Neuronal stem cell (in vitro differentiated cells): Measurements from ENCODE around the gene SLC6A9.

Source experiments
- DNase-seq: peaks from one replicate; pipeline ENCODE4 v3.0.0-alpha.2; 2013; ENCODE audit warnings: low spot score
- H2AFZ ChIP-seq: one replicate; pipeline ENCODE4 v1.6.1; 2013; ENCODE audit warnings: mild to moderate bottlenecking, low read length, inconsistent platforms
- H2AK5ac ChIP-seq: 2 replicates; pipeline ENCODE4 v1.6.1; 2013; ENCODE audit warnings: low read depth, mild to moderate bottlenecking, inconsistent platforms, low read length, moderate library complexity, mixed read lengths
- H2BK120ac ChIP-seq: 2 replicates; pipeline ENCODE4 v1.6.1; 2013; ENCODE audit warnings: low read depth, mild to moderate bottlenecking, inconsistent platforms, low read length, moderate library complexity, mixed read lengths
- H2BK12ac ChIP-seq: one replicate; pipeline ENCODE4 v1.6.1; 2013; ENCODE audit warnings: low read length, inconsistent platforms
- H2BK15ac ChIP-seq: 2 replicates; pipeline ENCODE4 v1.6.1; 2013; ENCODE audit warnings: mild to moderate bottlenecking, low read length, inconsistent platforms, mixed read lengths
- H2BK5ac ChIP-seq: one replicate; pipeline ENCODE4 v1.6.1; 2013; ENCODE audit warnings: inconsistent platforms, mild to moderate bottlenecking, low read length, moderate library complexity
- H3K14ac ChIP-seq: one replicate; pipeline ENCODE4 v1.6.1; 2013; ENCODE audit warnings: low read length, inconsistent platforms
- H3K18ac ChIP-seq: 2 replicates; pipeline ENCODE4 v1.6.1; 2013; ENCODE audit warnings: low read length, inconsistent platforms
- H3K23ac ChIP-seq: 2 replicates; pipeline ENCODE4 v1.6.1; 2013; ENCODE audit warnings: low read depth, mild to moderate bottlenecking, mixed read lengths, low read length, inconsistent platforms; ENCODE audit not compliant: poor library complexity
- H3K27ac ChIP-seq: replicated peaks from 3 replicates; pipeline ENCODE4 v1.5.1; 2013; ENCODE audit warnings: low read length, inconsistent platforms
- H3K27me3 ChIP-seq, 3 experiments: 2 replicates each; pipeline ENCODE4 v1.6.1; 2013; ENCODE audit warnings: low read length in 3 of 3, mild to moderate bottlenecking in 2 of 3, inconsistent platforms in 1 of 3, low read depth in 1 of 3, mixed read lengths in 1 of 3, moderate library complexity in 1 of 3; ENCODE audit not compliant: control insufficient read depth in 3 of 3, insufficient read depth in 3 of 3
- H3K36me3 ChIP-seq, 2 donors: replicated peaks in 1 of 2; 2 replicates each; pipeline ENCODE4 v1.6.1; 2013; ENCODE audit warnings: low read length in 2 of 2; ENCODE audit not compliant: control insufficient read depth in 2 of 2, insufficient read depth in 2 of 2
- H3K4ac ChIP-seq: 2 replicates; pipeline ENCODE4 v1.6.1; 2013; ENCODE audit warnings: inconsistent platforms, mild to moderate bottlenecking, low read length, moderate library complexity
- H3K4me1 ChIP-seq, 2 donors: 1 replicate in 1 of 2; 2 replicates in 1 of 2; pipeline ENCODE4 v1.6.1; 2013; ENCODE audit warnings: low read length in 2 of 2, low read depth in 1 of 2; ENCODE audit not compliant: control insufficient read depth in 2 of 2, insufficient read depth in 1 of 2
- H3K4me2 ChIP-seq: one replicate; pipeline ENCODE4 v1.6.1; 2013; ENCODE audit warnings: mild to moderate bottlenecking, low read length, inconsistent platforms; ENCODE audit not compliant: insufficient read depth, poor library complexity, severe bottlenecking
- H3K4me3 ChIP-seq, 2 donors: 2 replicates each; pipeline ENCODE4 v1.5.1; 2013; ENCODE audit warnings: low read length in 2 of 2, mild to moderate bottlenecking in 2 of 2, inconsistent platforms in 1 of 2, moderate library complexity in 1 of 2
- H3K79me1 ChIP-seq: one replicate; pipeline ENCODE4 v1.6.1; 2013; ENCODE audit warnings: low read depth, mild to moderate bottlenecking, inconsistent platforms, low read length, moderate library complexity
- H3K9ac ChIP-seq: one replicate; pipeline ENCODE4 v1.6.1; 2013; ENCODE audit warnings: mild to moderate bottlenecking, low read depth, low read length, inconsistent platforms; ENCODE audit not compliant: poor library complexity
- H3K9me3 ChIP-seq, 2 donors: replicated peaks in 1 of 2; 2 replicates each; pipeline versions ENCODE3 to v1.6.1; 2013; ENCODE audit warnings: low read length in 2 of 2, mild to moderate bottlenecking in 2 of 2, inconsistent platforms in 1 of 2, low read depth in 1 of 2, mixed read lengths in 1 of 2, moderate library complexity in 1 of 2; ENCODE audit not compliant: control insufficient read depth in 2 of 2, insufficient read depth in 1 of 2
- H4K8ac ChIP-seq: one replicate; pipeline ENCODE4 v1.6.1; 2013; ENCODE audit warnings: low read depth, mild to moderate bottlenecking, inconsistent platforms, low read length, moderate library complexity
- H4K91ac ChIP-seq: one replicate; pipeline ENCODE4 v1.6.1; 2013; ENCODE audit warnings: low read length, low read depth, mild to moderate bottlenecking, inconsistent platforms; ENCODE audit not compliant: poor library complexity
- WGBS, 2 donors: extraction: QIAGEN DNeasy Blood & Tissue Kit; methylation state at CpG; one replicate each; pipeline ENCODE4 v1.1.7; 2013; ENCODE audit warnings: missing lambda C conversion rate in 2 of 2, mixed read lengths in 1 of 2; ENCODE audit not compliant: insufficient read length in 2 of 2, insufficient replicate concordance in 1 of 2; ENCODE audit errors: extremely low coverage in 2 of 2; 5-methylcytosine and 5-hydroxymethylcytosine counted together

Gene SLC6A9

DNA sequence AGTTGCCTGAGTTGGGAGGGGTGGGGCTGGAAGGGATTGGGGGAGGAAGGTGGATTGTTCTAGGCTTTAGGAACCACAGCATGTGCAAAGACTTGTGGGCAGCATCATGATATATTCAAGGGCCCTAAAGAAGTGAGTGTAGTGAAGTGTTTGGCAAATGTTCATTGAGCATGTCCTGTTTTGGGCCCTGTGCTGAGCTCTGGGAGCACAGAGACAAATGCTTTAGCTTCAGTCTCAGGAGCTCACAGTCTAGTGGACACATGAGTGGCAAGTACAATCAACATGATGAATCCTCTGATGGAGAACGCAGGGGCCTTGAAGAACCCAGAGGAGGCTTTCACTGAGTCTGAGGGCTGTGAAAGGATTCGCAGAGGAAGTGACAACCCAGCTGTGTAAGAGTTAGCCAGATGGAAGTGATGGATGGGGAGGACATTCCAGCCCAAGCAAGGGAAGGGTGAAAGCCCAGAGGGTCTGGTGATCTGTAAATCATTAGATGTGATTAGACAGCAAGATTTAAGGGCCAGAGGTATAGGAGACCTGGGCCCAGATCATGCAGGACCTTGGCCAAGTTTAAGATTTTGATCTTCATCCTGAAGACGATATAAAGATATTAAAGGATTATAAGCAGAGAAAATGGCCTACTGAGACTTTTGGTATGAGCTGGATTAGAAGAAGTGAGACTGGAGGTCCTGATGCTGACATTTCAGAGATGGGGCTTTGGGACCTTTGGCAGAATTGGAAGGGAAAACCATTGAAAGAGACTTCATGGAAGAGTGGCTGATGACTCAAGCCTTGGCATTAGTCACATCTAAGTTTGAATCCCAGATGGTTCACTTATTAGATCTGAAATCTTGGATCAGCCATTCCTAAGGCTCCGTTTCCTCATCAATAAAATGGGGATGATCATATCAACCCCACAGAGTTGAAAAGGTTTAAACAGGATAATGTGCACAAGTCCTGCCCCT is 80.0 kb downstream of the SLC6A9 start:
- Histone ChIP-seq H2BK12ac (no peak overlapping the region), H3K79me1 (peaks cover 5% of the 10 kb centered on the region), H3K23ac (no peak overlapping the region), H3K18ac (no peak overlapping the region), H3K14ac (no peak overlapping the region), H3K9ac (no peak overlapping the region), H2BK120ac (no peak overlapping the region), H3K27ac (no peak overlapping the region), H3K27me3 (no peaks in the 10 kb centered on the region), H2AK5ac (no peak overlapping the region), H3K4me2 (no peak overlapping the region), H3K4me3 (no peak overlapping the region), H2BK15ac (no peak overlapping the region), H4K8ac (no peak overlapping the region), H2BK5ac (no peak overlapping the region), H3K4ac (no peak overlapping the region), H3K4me1 (peaks cover 7 to 18% of the 10 kb centered on the region in 2 donors), H4K91ac (no peak overlapping the region), H3K36me3 (peaks cover 5 to 19% of the 10 kb centered on the region in 2 donors), H3K9me3 (no peaks in the 10 kb centered on the region), H2AFZ (no peak overlapping the region)
- no peak for DNase-seq
- no CpG with 5 or more reads among the region's 4 CpGs for WGBS, 2 donors

DNA sequence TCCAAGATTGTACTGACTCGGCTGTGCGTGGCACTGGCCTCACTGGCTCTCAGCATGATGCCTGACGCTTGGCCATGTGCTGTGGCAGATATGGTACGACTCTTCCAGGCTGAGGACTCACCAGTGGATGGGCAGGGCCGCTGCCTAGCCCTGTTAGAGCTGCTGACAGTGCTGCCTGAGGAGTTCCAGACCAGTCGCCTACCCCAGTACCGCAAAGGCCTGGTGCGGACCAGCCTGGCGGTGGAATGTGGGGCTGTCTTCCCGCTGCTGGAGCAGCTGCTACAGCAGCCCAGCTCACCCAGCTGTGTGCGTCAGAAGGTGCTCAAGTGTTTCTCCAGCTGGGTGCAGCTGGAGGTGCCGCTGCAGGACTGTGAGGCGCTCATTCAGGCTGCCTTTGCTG is 81.6 kb downstream of the SLC6A9 start:
- Histone ChIP-seq H4K91ac (peak overlapping the region; percentile 64), H3K79me1 (peaks cover 5% of the 10 kb centered on the region), H3K4ac (peak overlapping the region; percentile 7), H3K18ac (no peak overlapping the region), H3K27ac (no peak overlapping the region), H3K27me3 (no peaks in the 10 kb centered on the region), H2BK120ac (no peak overlapping the region), H3K4me1 (peaks cover 11 to 18% of the 10 kb centered on the region in 2 donors), H3K36me3 (peaks cover 5 to 17% of the 10 kb centered on the region in 2 donors), H2AFZ (no peak overlapping the region), H3K4me2 (no peak overlapping the region), H3K9ac (peak overlapping the region; percentile 61), H3K14ac (no peak overlapping the region), H3K23ac (peak overlapping the region; percentile 40), H4K8ac (no peak overlapping the region), H2BK15ac (no peak overlapping the region), H2BK5ac (no peak overlapping the region), H2AK5ac (no peak overlapping the region), H3K4me3 (no peak overlapping the region), H3K9me3 (no peaks in the 10 kb centered on the region), H2BK12ac (no peak overlapping the region)
- WGBS, 2 donors: no CpG with 5 or more reads among the region's 13 CpGs
- no peak for DNase-seq

DNA sequence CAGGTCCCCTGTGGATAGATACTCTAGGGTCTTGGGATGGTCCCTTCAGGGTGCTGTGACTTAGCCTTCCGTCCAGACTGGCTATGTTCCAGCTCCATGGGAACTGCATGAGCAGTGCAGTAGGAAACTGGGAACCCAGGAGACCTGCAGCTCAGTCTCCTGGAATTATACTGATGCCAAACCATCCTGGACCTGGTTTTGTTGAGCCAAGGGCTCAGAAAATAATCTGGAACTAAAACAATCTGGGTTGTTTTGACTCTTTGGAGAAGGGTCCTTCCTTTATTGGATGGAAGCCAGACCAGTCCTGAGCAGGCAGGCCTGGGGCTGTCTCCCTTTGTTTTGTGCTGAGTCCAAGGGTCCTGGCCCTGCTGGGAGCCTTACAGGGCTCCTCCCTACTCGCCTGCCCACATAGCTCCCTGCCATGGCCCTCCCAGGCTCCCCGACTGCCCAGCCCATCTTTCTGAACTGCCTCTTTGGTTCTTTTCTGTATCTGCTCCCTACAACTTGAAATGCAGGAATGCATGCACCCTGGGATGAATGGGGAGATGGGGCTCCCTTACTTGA is 83.3 kb downstream of the SLC6A9 start:
- H3K27me3 ChIP-seq: no peaks in the 10 kb centered on the region
- H3K4me3 ChIP-seq: peak overlapping the region; percentile 83 to 89
- H2BK5ac ChIP-seq: no peak overlapping the region
- H3K9me3 ChIP-seq: no peaks in the 10 kb centered on the region
- no peak overlapping the region for H3K18ac ChIP-seq
- H2AFZ ChIP-seq: no peak overlapping the region
- no peak overlapping the region for H3K14ac ChIP-seq
- WGBS, 2 donors: no CpG with 5 or more reads among the region's 3 CpGs
- no peak for DNase-seq
- peaks cover 3% of the 10 kb centered on the region for H3K79me1 ChIP-seq
- peaks cover 5 to 17% of the 10 kb centered on the region in 2 donors for H3K36me3 ChIP-seq
- no peak overlapping the region for H2BK12ac ChIP-seq
- no peak overlapping the region for H2BK15ac ChIP-seq
- no peak overlapping the region for H3K4ac ChIP-seq
- H3K9ac ChIP-seq: no peak overlapping the region
- H4K8ac ChIP-seq: no peak overlapping the region
- no peak overlapping the region for H3K27ac ChIP-seq
- H3K4me1 ChIP-seq: peaks cover 11 to 12% of the 10 kb centered on the region in 2 donors
- H3K4me2 ChIP-seq: no peak overlapping the region
- H3K23ac ChIP-seq: no peak overlapping the region
- H2AK5ac ChIP-seq: no peak overlapping the region
- no peak overlapping the region for H4K91ac ChIP-seq
- H2BK120ac ChIP-seq: no peak overlapping the region
